ENCODE data around the gene EIF4B.

DNA sequence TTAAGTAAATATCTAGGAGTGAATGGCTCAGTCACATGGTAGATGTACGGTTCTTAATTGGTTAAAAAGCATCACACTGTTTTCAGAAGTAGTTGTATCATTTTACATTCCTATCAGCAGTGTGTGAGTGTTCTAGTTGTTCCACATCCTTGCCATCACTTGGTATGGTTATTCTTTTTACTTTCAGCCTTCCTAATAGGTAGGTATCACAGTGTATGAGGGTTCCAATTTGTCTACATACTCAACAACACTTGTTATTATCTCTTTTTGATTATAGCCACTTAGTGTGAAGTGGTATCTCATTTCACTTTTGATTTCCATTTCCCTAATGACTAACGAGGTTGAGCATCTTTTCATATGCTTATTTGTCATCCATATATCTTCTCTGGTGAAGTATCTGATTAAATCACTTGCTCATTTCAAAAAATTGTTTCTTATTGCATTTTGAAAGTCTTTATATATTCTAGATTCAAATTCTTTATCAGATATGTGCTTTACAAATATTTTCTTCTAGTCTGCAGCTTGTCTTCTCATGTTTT lies 76.5 kb downstream of the EIF4B start:
- TF ChIP-seq EZH2 (IDR thresholded peaks at IDR 0.05; ENCODE audit: borderline replicate concordance, low read depth, low read length, poor library complexity, severe bottlenecking) (no peak), CTCF (conservative IDR thresholded peaks at IDR 0.05; ENCODE audit: low read depth, low read length) (no peak)

All from A673 (cell line).